WTC11 (cell line): ENCODE results near the gene EIF2AK3. TPM values are rescaled to one million over a fixed set of nuclear protein-coding genes. Genes with fewer than 3 reads are reported as not detected.

Experiments
- ATAC-seq: fragments of 200-7000 bp; cut with Tn5 transposase; 2 replicates; pipeline ENCODE4 v1.10.0; 2021; ENCODE audit warnings: mild to moderate bottlenecking, moderate library complexity
- CTCF ChIA-PET: fragments of 300-600 bp; sonication (Branson Sonifier 250); formaldehyde crosslinking; loops from one replicate; lab custom pipeline; 2021; ENCODE audit warnings: antibody characterized with exemption; lab: Charles Lee
- POLR2A ChIA-PET: fragments of 350-600 bp; sonication (Branson Sonifier 250); formaldehyde crosslinking; loops from one replicate; lab custom pipeline; 2021; ENCODE audit warnings: antibody characterized with exemption; lab: Charles Lee
- DNase-seq: peaks from one replicate; pipeline ENCODE4 v3.0.0; 2021; ENCODE audit warnings: low spot score
- H3K27ac Mint-ChIP-seq: 2 replicates; pipeline ENCODE4 v1.8.0; 2021; ENCODE audit warnings: mixed read lengths
- H3K27me3 Mint-ChIP-seq: 2 replicates; pipeline ENCODE4 v1.8.0; 2021; ENCODE audit warnings: low read depth, mild to moderate bottlenecking, moderate library complexity, mixed read lengths
- H3K36me3 Mint-ChIP-seq: 2 replicates; pipeline ENCODE4 v1.8.0; 2021; ENCODE audit warnings: mixed read lengths
- H3K4me1 Mint-ChIP-seq: 2 replicates; pipeline ENCODE4 v1.8.0; 2022; ENCODE audit warnings: mixed read lengths
- H3K4me3 Mint-ChIP-seq: 2 replicates; pipeline ENCODE4 v1.8.0; 2021; ENCODE audit warnings: mild to moderate bottlenecking, moderate library complexity, mixed read lengths
- H3K9me3 Mint-ChIP-seq: 2 replicates; pipeline ENCODE4 v1.8.0; 2021; ENCODE audit warnings: mixed read lengths
- ARID4B ChIP-seq: sonication (generic); formaldehyde crosslinking; IDR thresholded peaks from 2 replicates; pipeline ENCODE4 v1.8.0; 2023; ENCODE audit warnings: missing genetic modification reagents, mild to moderate bottlenecking, borderline replicate concordance
- ATF3 ChIP-seq: sonication (generic); formaldehyde crosslinking; conservative IDR thresholded peaks from 2 replicates; pipeline ENCODE4 v1.8.1; 2022; ENCODE audit warnings: mild to moderate bottlenecking, missing genetic modification reagents
- CREM ChIP-seq: sonication (generic); formaldehyde crosslinking; IDR thresholded peaks from 2 replicates; pipeline ENCODE4 v1.8.1; 2022; ENCODE audit warnings: mild to moderate bottlenecking, missing genetic modification reagents, moderate library complexity
- E2F5 ChIP-seq: sonication (generic); formaldehyde crosslinking; IDR thresholded peaks from 2 replicates; pipeline ENCODE4 v1.8.1; 2022; ENCODE audit warnings: mild to moderate bottlenecking, moderate library complexity, missing genetic modification reagents
- ESRRA ChIP-seq: sonication (generic); formaldehyde crosslinking; IDR thresholded peaks from 2 replicates; pipeline ENCODE4 v1.8.1; 2022; ENCODE audit warnings: mild to moderate bottlenecking, missing genetic modification reagents, borderline replicate concordance
- FOXJ3 ChIP-seq: sonication (generic); formaldehyde crosslinking; IDR thresholded peaks from 2 replicates; pipeline ENCODE4 v1.9.0; 2021; ENCODE audit warnings: missing genetic modification reagents, mild to moderate bottlenecking, borderline replicate concordance
- GABPB1 ChIP-seq: sonication (generic); formaldehyde crosslinking; IDR thresholded peaks from 2 replicates; pipeline ENCODE4 v1.8.1; 2023; ENCODE audit warnings: mild to moderate bottlenecking, missing genetic modification reagents
- HMGXB4 ChIP-seq: sonication (generic); formaldehyde crosslinking; IDR thresholded peaks from 2 replicates; pipeline ENCODE4 v1.8.1; 2023; ENCODE audit warnings: mild to moderate bottlenecking, moderate library complexity, missing genetic modification reagents
- KAT7 ChIP-seq: sonication (generic); formaldehyde crosslinking; IDR thresholded peaks from 2 replicates; pipeline ENCODE4 v1.8.1; 2023; ENCODE audit warnings: missing genetic modification reagents, mild to moderate bottlenecking, borderline replicate concordance
- MLX ChIP-seq: sonication (generic); formaldehyde crosslinking; IDR thresholded peaks from 2 replicates; pipeline ENCODE4 v1.8.1; 2023; ENCODE audit warnings: mild to moderate bottlenecking, missing genetic modification reagents, moderate library complexity
- MXD4 ChIP-seq: fragments of 250-450 bp; sonication (Bioruptor Pico); IDR thresholded peaks from 2 replicates; pipeline ENCODE4 v1.8.0; 2021; ENCODE audit warnings: mild to moderate bottlenecking, moderate library complexity, borderline replicate concordance
- MYBL2 ChIP-seq: sonication (generic); formaldehyde crosslinking; IDR thresholded peaks from 2 replicates; pipeline ENCODE4 v1.8.1; 2023; ENCODE audit warnings: mild to moderate bottlenecking, moderate library complexity, missing genetic modification reagents
- SMAD4 ChIP-seq: sonication (generic); formaldehyde crosslinking; IDR thresholded peaks from 2 replicates; pipeline ENCODE4 v1.8.0; 2022; ENCODE audit warnings: mild to moderate bottlenecking, missing genetic modification reagents
- TEAD4 ChIP-seq: sonication (generic); formaldehyde crosslinking; IDR thresholded peaks from 2 replicates; pipeline ENCODE4 v1.8.0; 2022; ENCODE audit warnings: mild to moderate bottlenecking, missing genetic modification reagents
- USF1 ChIP-seq: sonication (generic); formaldehyde crosslinking; IDR thresholded peaks from 2 replicates; pipeline ENCODE4 v1.8.0; 2022; ENCODE audit warnings: mild to moderate bottlenecking, missing genetic modification reagents
- USF2 ChIP-seq: sonication (generic); formaldehyde crosslinking; IDR thresholded peaks from 2 replicates; pipeline ENCODE4 v1.8.1; 2023; ENCODE audit warnings: mild to moderate bottlenecking, missing genetic modification reagents, moderate library complexity
- ZBTB43 ChIP-seq: sonication (generic); formaldehyde crosslinking; IDR thresholded peaks from 2 replicates; pipeline ENCODE4 v1.8.1; 2023; ENCODE audit warnings: mild to moderate bottlenecking, missing genetic modification reagents
- ZNF396 ChIP-seq: fragments of 250-450 bp; sonication (Bioruptor Pico); IDR thresholded peaks from 2 replicates; pipeline ENCODE4 v1.8.0; 2021; ENCODE audit warnings: mild to moderate bottlenecking, moderate library complexity, borderline replicate concordance
- ZNF416 ChIP-seq: fragments of 250-450 bp; sonication (Bioruptor Pico); IDR thresholded peaks from 2 replicates; pipeline ENCODE4 v1.9.0; 2021; ENCODE audit warnings: mild to moderate bottlenecking, inconsistent platforms
- ZSCAN18 ChIP-seq: fragments of 250-450 bp; sonication (Bioruptor Pico); IDR thresholded peaks from 2 replicates; pipeline ENCODE4 v2.1.2; 2022; ENCODE audit warnings: mild to moderate bottlenecking, moderate library complexity
- total RNA-seq: library from RNA; stranded (reverse); gene quantifications from 3 replicates; pipeline ENCODE4 v1.2.3, GENCODE V29; 2021

EIF2AK3 gene
- total RNA-seq, 1 experiment from 2014 or later, result 20.8 TPM

GRCh38 chr2:88669482-88670214 lies 42.4 kb upstream of the EIF2AK3 start (continued):
- TF ChIP-seq ZSCAN18 (CRISPR knock-in tag) (no peak), KAT7 (CRISPR knock-in tag) (no peak), ATF3 (CRISPR knock-in tag) (no peak)

GRCh38 chr2:88668862-88669261 lies 41.6 kb upstream of the EIF2AK3 start:
- DNase-seq, result no peak
- no peak overlapping the region for H3K4me3 Mint-ChIP-seq
- H3K36me3 Mint-ChIP-seq, result no peaks in the 10 kb centered on the region
- no peaks in the 10 kb centered on the region; the same call in 1 of the 2 replicates for H3K27me3 Mint-ChIP-seq
- no peak overlapping the region for H3K27ac Mint-ChIP-seq
- no peaks in the 10 kb centered on the region for H3K4me1 Mint-ChIP-seq
- CTCF ChIA-PET, result interaction anchor here (1.1 to 2.2 kb wide), 9 partner anchors 38 to 97 kb away, joined by 3 to 19 read pairs (median 7); no protein-coding TSS in a partner anchor
- POLR2A ChIA-PET, result no interaction called here
- no peak for ATAC-seq
- TF ChIP-seq ZNF416 (CRISPR knock-in tag), result no peak
- no peak for TF ChIP-seq ESRRA (CRISPR knock-in tag)
- no peak for TF ChIP-seq ARID4B (CRISPR knock-in tag)
- TF ChIP-seq MLX (CRISPR knock-in tag), result no peak
- TF ChIP-seq CREM (CRISPR knock-in tag), result no peak
- no peak for TF ChIP-seq SMAD4
- H3K9me3 Mint-ChIP-seq, result peaks cover 3% of the 10 kb centered on the region; the same call in 1 of the 2 replicates

- Mint-ChIP-seq H3K27ac (no peak overlapping the region), H3K9me3 (peaks cover 6% of the 10 kb centered on the region; the same call in 1 of the 2 replicates), H3K4me3 (no peak overlapping the region), H3K27me3 (no peaks in the 10 kb centered on the region), H3K36me3 (no peaks in the 10 kb centered on the region), H3K4me1 (no peaks in the 10 kb centered on the region)
- ATAC-seq (peak; percentile 57), DNase-seq (no peak)
- ChIA-PET CTCF (interaction anchor here (1.0 to 1.1 kb wide), 2 partner anchors 36 to 76 kb away, joined by 3 to 9 read pairs; no protein-coding TSS in a partner anchor), POLR2A (no interaction called here)
- TF ChIP-seq ZBTB43 (CRISPR knock-in tag) (no peak), USF2 (no peak), MXD4 (CRISPR knock-in tag) (no peak), FOXJ3 (CRISPR knock-in tag) (no peak), HMGXB4 (CRISPR knock-in tag) (no peak), USF1 (CRISPR knock-in tag) (no peak), TEAD4 (no peak), ZNF396 (CRISPR knock-in tag) (no peak), MYBL2 (CRISPR knock-in tag) (no peak), GABPB1 (no peak), E2F5 (CRISPR knock-in tag) (no peak)
These were observed 40.0 kb upstream of the EIF2AK3 start for GRCh38 chr2:88667219-88667618.
